GM23338 (cell line): Measurements from ENCODE around the gene MRPL30. TPM values are rescaled to one million over a fixed set of nuclear protein-coding genes. Genes with fewer than 3 reads are reported as not detected.

ENCODE experiments used
- ATAC-seq: fragments of 200-7000 bp; cut with Tn5 transposase; 3 replicates; pipeline ENCODE4 v1.9.1; 2020
- DNase-seq: peaks from one replicate; pipeline ENCODE4 v3.0.0-alpha.2; 2015; ENCODE audit warnings: low spot score
- H2AFZ ChIP-seq: fragments of 200-600 bp; sonication (generic); 2 replicates; pipeline ENCODE4 v1.8.0; 2016; ENCODE audit warnings: antibody characterized with exemption, mild to moderate bottlenecking, moderate library complexity
- H3F3A ChIP-seq: fragments of 200-600 bp; sonication (generic); replicated peaks from 2 replicates; pipeline ENCODE4 v1.8.0; 2017; ENCODE audit warnings: antibody characterized with exemption, mixed run types, low read depth
- H3K27ac ChIP-seq: fragments of 200-600 bp; sonication (generic); 2 replicates; pipeline ENCODE4 v1.6.1; 2016; ENCODE audit warnings: low read depth
- H3K27me3 ChIP-seq: fragments of 200-600 bp; sonication (generic); 2 replicates; pipeline ENCODE4 v1.8.0; 2016; ENCODE audit warnings: mild to moderate bottlenecking, mixed run types, moderate library complexity; ENCODE audit not compliant: insufficient read depth
- H3K36me3 ChIP-seq: fragments of 200-600 bp; sonication (generic); 2 replicates; pipeline ENCODE4 v1.8.0; 2016; ENCODE audit warnings: mild to moderate bottlenecking; ENCODE audit not compliant: insufficient read depth
- H3K4me1 ChIP-seq: fragments of 200-600 bp; sonication (generic); 2 replicates; pipeline ENCODE4 v1.8.0; 2016; ENCODE audit warnings: mild to moderate bottlenecking, moderate library complexity; ENCODE audit not compliant: insufficient read depth
- H3K4me2 ChIP-seq: fragments of 200-600 bp; sonication (generic); 2 replicates; pipeline ENCODE4 v1.7.1; 2017; ENCODE audit warnings: mixed run types
- H3K4me3 ChIP-seq: fragments of 200-600 bp; sonication (generic); 2 replicates; pipeline ENCODE4 v1.6.1; 2016; ENCODE audit warnings: mixed run types
- H3K79me2 ChIP-seq: fragments of 200-600 bp; sonication (generic); replicated peaks from 2 replicates; pipeline ENCODE4 v1.8.0; 2017; ENCODE audit warnings: mild to moderate bottlenecking; ENCODE audit not compliant: insufficient read depth
- H3K9me2 ChIP-seq: fragments of 200-600 bp; sonication (generic); 2 replicates; pipeline ENCODE4 v1.8.0; 2017; ENCODE audit not compliant: insufficient read depth
- H4K20me1 ChIP-seq: fragments of 200-600 bp; sonication (generic); replicated peaks from 2 replicates; pipeline ENCODE4 v1.8.0; 2017; ENCODE audit warnings: mild to moderate bottlenecking; ENCODE audit not compliant: insufficient read depth
- H3K27ac Mint-ChIP-seq: 2 replicates; pipeline ENCODE4 v1.8.0; 2020; ENCODE audit warnings: inconsistent platforms, mild to moderate bottlenecking, moderate library complexity, mixed read lengths
- H3K27me3 Mint-ChIP-seq: 3 replicates; pipeline ENCODE4 v1.8.0; 2022; ENCODE audit warnings: low read depth, mild to moderate bottlenecking, moderate library complexity, mixed read lengths, inconsistent platforms; ENCODE audit not compliant: insufficient read depth, poor library complexity
- H3K36me3 Mint-ChIP-seq: 3 replicates; pipeline ENCODE4 v1.8.0; 2021; ENCODE audit warnings: low read depth, mild to moderate bottlenecking, inconsistent platforms, moderate library complexity, mixed read lengths
- H3K4me1 Mint-ChIP-seq: 3 replicates; pipeline ENCODE4 v1.8.0; 2020; ENCODE audit warnings: mild to moderate bottlenecking, inconsistent platforms, mixed read lengths
- H3K4me3 Mint-ChIP-seq: 3 replicates; pipeline ENCODE4 v1.8.0; 2021; ENCODE audit warnings: moderate library complexity, mild to moderate bottlenecking, inconsistent platforms, mixed read lengths
- H3K9me3 Mint-ChIP-seq: 3 replicates; pipeline ENCODE4 v1.8.0; 2020; ENCODE audit warnings: moderate library complexity, mild to moderate bottlenecking, inconsistent platforms, mixed read lengths
- EZH2 ChIP-seq: fragments of 200-600 bp; sonication (generic); IDR thresholded peaks from one replicate; pipeline ENCODE4 v1.8.0; 2017; ENCODE audit warnings: antibody characterized with exemption, mild to moderate bottlenecking, low read depth; ENCODE audit not compliant: unreplicated experiment
- EZH2phosphoT487 ChIP-seq: fragments of 200-600 bp; sonication (generic); IDR thresholded peaks from one replicate; pipeline ENCODE4 v1.8.1; 2018; ENCODE audit warnings: antibody characterized with exemption; ENCODE audit not compliant: unreplicated experiment
- JUNB ChIP-seq: IDR thresholded peaks from one replicate; pipeline ENCODE4 v1.6.1; 2016; ENCODE audit warnings: antibody characterized with exemption; ENCODE audit not compliant: unreplicated experiment
- NANOG ChIP-seq: IDR thresholded peaks from 2 replicates; pipeline ENCODE4 v1.6.1; 2016; ENCODE audit warnings: antibody characterized with exemption, borderline replicate concordance
- POLR2AphosphoS5 ChIP-seq: IDR thresholded peaks from 2 replicates; pipeline ENCODE4 v1.6.1; 2016; ENCODE audit warnings: antibody characterized with exemption, low read depth
- ZNF114 ChIP-seq: fragments of 250-450 bp; sonication (Bioruptor Pico); IDR thresholded peaks from 2 replicates; pipeline ENCODE4 v1.5.0; 2020; ENCODE audit warnings: mild to moderate bottlenecking, moderate library complexity
- polyA plus RNA-seq: library from polyadenylated mRNA; unstranded; fragments of >200 nt; fragmentation: Nextera tagmentation; extraction: Ambion mirVana; gene quantifications from 2 replicates; pipeline ENCODE4 v1.2.1, GENCODE V29; 2016
- total RNA-seq: library from RNA; depleted of rRNA; stranded (reverse); fragments of >200 nt; shearing (Covaris generic); gene quantifications from 2 replicates; pipeline ENCODE4 v1.2.3, GENCODE V29; 2014
- TF ChIP-seq, protein P1 (sequence below): fragments of 250-450 bp; sonication (Bioruptor Pico); IDR thresholded peaks from 2 replicates; pipeline ENCODE4 v1.5.0; 2020; ENCODE audit warnings: mild to moderate bottlenecking, moderate library complexity
- TF ChIP-seq, protein P2 (sequence below): IDR thresholded peaks from 2 replicates; pipeline ENCODE4 v1.6.1; 2016; ENCODE audit warnings: antibody characterized with exemption

Gene MRPL30
- total and polyA plus RNA-seq, 2 experiments from 2014 or later = 51.4 to 53.7 TPM

DNA sequence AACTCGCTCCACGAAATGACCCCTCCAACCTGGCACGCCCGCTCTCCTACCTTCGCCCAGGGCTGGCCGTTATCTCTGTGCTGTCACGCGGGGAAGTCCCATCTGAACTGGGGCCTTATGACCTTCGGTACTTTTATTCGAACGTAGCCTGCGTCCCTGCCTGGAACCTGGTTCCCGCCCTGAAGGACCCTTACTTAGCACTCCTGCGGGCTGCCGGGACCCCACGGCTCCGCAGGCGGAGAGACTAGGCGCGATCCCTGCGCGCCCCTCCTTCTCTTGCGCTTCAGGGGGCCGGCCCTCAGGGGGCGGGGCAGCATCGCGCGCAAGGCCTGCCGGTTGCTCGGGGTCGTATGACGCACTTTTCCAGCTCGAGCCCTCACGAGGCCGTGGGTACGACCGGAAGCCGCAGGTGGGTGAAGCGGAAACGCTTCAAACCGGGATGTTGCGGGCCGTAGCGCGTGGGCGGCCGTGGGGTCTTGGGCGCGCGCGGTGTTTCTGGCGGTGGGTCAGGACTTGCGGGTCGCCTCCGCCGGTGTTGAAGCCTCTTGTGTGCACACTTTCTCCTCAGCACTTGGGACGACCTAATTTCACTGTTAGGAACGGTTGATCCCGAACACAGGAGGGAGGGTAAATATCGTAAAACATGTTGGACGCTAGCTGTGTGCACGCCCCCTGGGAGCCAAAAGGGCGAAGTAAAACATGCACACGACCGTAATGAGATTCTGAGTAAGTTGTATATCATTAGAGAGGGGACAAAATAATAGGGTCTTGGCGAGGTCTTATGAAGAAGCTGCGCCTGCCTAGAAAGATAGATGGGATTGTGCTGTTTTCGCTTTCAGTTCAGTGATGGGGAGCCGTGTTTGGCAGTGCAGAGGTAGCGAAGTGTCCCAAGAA, 26.1 kb upstream of the MRPL30 start, which contains the start of the genes LIPT1 and TSGA10 (continued):
- TF ChIP-seq, protein P1, sequence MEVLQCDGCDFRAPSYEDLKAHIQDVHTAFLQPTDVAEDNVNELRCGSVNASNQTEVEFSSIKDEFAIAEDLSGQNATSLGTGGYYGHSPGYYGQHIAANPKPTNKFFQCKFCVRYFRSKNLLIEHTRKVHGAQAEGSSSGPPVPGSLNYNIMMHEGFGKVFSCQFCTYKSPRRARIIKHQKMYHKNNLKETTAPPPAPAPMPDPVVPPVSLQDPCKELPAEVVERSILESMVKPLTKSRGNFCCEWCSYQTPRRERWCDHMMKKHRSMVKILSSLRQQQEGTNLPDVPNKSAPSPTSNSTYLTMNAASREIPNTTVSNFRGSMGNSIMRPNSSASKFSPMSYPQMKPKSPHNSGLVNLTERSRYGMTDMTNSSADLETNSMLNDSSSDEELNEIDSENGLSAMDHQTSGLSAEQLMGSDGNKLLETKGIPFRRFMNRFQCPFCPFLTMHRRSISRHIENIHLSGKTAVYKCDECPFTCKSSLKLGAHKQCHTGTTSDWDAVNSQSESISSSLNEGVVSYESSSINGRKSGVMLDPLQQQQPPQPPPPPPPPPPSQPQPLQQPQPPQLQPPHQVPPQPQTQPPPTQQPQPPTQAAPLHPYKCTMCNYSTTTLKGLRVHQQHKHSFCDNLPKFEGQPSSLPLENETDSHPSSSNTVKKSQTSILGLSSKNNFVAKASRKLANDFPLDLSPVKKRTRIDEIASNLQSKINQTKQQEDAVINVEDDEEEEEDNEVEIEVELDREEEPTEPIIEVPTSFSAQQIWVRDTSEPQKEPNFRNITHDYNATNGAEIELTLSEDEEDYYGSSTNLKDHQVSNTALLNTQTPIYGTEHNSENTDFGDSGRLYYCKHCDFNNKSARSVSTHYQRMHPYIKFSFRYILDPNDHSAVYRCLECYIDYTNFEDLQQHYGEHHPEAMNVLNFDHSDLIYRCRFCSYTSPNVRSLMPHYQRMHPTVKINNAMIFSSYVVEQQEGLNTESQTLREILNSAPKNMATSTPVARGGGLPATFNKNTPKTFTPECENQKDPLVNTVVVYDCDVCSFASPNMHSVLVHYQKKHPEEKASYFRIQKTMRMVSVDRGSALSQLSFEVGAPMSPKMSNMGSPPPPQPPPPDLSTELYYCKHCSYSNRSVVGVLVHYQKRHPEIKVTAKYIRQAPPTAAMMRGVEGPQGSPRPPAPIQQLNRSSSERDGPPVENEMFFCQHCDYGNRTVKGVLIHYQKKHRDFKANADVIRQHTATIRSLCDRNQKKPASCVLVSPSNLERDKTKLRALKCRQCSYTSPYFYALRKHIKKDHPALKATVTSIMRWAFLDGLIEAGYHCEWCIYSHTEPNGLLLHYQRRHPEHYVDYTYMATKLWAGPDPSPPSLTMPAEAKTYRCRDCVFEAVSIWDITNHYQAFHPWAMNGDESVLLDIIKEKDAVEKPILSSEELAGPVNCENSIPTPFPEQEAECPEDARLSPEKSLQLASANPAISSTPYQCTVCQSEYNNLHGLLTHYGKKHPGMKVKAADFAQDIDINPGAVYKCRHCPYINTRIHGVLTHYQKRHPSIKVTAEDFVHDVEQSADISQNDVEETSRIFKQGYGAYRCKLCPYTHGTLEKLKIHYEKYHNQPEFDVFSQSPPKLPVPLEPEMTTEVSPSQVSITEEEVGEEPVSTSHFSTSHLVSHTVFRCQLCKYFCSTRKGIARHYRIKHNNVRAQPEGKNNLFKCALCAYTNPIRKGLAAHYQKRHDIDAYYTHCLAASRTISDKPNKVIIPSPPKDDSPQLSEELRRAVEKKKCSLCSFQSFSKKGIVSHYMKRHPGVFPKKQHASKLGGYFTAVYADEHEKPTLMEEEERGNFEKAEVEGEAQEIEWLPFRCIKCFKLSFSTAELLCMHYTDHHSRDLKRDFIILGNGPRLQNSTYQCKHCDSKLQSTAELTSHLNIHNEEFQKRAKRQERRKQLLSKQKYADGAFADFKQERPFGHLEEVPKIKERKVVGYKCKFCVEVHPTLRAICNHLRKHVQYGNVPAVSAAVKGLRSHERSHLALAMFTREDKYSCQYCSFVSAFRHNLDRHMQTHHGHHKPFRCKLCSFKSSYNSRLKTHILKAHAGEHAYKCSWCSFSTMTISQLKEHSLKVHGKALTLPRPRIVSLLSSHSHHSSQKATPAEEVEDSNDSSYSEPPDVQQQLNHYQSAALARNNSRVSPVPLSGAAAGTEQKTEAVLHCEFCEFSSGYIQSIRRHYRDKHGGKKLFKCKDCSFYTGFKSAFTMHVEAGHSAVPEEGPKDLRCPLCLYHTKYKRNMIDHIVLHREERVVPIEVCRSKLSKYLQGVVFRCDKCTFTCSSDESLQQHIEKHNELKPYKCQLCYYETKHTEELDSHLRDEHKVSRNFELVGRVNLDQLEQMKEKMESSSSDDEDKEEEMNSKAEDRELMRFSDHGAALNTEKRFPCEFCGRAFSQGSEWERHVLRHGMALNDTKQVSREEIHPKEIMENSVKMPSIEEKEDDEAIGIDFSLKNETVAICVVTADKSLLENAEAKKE (CRISPR knock-in tag) = no peak

DNA sequence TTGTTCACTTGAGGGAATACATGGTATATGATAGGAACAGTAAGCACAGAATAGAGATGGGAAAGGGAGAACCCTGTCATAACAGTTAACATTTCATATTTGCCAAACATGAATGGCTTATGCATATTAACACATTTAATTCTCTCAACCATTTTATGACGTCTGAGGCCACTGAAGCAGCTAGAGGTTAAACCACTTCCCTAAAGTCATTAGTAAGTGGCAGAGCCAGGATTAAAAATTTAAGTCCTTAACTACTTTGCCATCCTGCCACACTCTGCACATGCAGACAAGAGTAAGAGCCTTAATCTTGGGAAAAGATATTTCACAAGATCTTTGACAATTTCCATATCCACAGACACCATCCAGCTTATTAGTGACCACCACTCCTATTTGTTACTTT, 24.1 kb upstream of the MRPL30 start:
- peaks cover 8% of the 10 kb centered on the region; the same call in 1 of the 2 replicates for H3K36me3 ChIP-seq
- Mint-ChIP-seq H3K27me3 (peaks cover 4% of the 10 kb centered on the region), H3K27ac (no peak overlapping the region), H3K36me3 (peaks cover 18% of the 10 kb centered on the region), H3K4me1 (peaks cover 16% of the 10 kb centered on the region), H3K9me3 (no peaks in the 10 kb centered on the region), H3K4me3 (no peak overlapping the region)
- ATAC-seq (no peak), DNase-seq (no peak)
- H3K27ac ChIP-seq = no peak overlapping the region
- no peak overlapping the region for H2AFZ ChIP-seq
- H3F3A ChIP-seq = no peaks in the 10 kb centered on the region
- no peak overlapping the region for H3K4me3 ChIP-seq
- H3K4me1 ChIP-seq = peaks cover 14% of the 10 kb centered on the region
- H3K4me2 ChIP-seq = no peak overlapping the region
- 0 out of 2 replicates have a peak, but pooled peaks cover 4% of the 10 kb centered on the region for H4K20me1 ChIP-seq
- H3K79me2 ChIP-seq = peaks cover 16% of the 10 kb centered on the region
- no peaks in the 10 kb centered on the region for H3K9me2 ChIP-seq
- H3K27me3 ChIP-seq = no peaks in the 10 kb centered on the region
- no peak for TF ChIP-seq POLR2AphosphoS5
- no peak for TF ChIP-seq JUNB
- no peak for TF ChIP-seq ZNF114 (CRISPR knock-in tag)
- TF ChIP-seq EZH2phosphoT487 = no peak
- TF ChIP-seq EZH2 = no peak
- TF ChIP-seq, protein P2, sequence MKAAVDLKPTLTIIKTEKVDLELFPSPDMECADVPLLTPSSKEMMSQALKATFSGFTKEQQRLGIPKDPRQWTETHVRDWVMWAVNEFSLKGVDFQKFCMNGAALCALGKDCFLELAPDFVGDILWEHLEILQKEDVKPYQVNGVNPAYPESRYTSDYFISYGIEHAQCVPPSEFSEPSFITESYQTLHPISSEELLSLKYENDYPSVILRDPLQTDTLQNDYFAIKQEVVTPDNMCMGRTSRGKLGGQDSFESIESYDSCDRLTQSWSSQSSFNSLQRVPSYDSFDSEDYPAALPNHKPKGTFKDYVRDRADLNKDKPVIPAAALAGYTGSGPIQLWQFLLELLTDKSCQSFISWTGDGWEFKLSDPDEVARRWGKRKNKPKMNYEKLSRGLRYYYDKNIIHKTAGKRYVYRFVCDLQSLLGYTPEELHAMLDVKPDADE = no peak
- no peak for TF ChIP-seq NANOG
